Fibroblast of lung (primary cell): Measurements from ENCODE around the gene PRR7.

ENCODE experiments used
- EZH2 ChIP-seq: IDR thresholded peaks from 2 replicates; pipeline ENCODE4 v1.5.1; 2012; ENCODE audit warnings: low read length, control low read depth, mild to moderate bottlenecking; ENCODE audit errors: missing control alignments
- TF ChIP-seq, protein P1 (sequence below), 2 donors: IDR thresholded peaks in 1 of 2; conservative IDR thresholded peaks in 1 of 2; 1 replicate in 1 of 2; 2 replicates in 1 of 2; pipeline ENCODE4 v1.5.1; 2011 to 2012; ENCODE audit warnings: low read length in 2 of 2, control low read depth in 1 of 2, inconsistent platforms in 1 of 2, low read depth in 1 of 2, mild to moderate bottlenecking in 1 of 2

DNA sequence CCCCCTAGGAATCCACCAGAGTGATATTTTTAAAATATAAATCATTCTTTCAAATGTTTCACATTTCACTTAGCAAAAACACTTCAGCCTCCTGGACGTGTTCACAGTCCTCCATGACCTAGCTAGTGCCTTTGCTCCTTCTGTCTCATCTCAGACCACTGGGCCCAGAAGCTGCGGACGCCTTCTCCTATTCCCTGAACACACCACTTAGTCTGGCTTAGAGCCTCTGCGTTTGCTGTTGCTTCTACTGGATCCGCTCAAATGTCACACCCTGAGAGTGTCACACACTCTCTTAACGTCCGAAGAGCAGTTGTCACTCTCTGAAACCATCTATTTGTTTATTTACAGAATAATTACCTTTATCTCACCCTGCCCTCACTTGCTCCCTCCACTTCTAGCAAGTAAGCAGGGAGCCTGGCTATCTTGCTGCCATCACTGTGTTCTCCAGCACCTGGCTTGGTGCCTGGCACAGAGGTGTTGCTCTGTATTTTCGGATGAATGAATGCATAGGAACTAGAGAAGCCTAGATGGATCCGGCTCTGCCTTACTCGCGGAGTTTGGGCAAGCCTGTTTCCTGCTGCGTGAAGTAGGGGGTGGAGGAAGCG is 21.3 kb upstream of the PRR7 start:
- TF ChIP-seq, protein P1, sequence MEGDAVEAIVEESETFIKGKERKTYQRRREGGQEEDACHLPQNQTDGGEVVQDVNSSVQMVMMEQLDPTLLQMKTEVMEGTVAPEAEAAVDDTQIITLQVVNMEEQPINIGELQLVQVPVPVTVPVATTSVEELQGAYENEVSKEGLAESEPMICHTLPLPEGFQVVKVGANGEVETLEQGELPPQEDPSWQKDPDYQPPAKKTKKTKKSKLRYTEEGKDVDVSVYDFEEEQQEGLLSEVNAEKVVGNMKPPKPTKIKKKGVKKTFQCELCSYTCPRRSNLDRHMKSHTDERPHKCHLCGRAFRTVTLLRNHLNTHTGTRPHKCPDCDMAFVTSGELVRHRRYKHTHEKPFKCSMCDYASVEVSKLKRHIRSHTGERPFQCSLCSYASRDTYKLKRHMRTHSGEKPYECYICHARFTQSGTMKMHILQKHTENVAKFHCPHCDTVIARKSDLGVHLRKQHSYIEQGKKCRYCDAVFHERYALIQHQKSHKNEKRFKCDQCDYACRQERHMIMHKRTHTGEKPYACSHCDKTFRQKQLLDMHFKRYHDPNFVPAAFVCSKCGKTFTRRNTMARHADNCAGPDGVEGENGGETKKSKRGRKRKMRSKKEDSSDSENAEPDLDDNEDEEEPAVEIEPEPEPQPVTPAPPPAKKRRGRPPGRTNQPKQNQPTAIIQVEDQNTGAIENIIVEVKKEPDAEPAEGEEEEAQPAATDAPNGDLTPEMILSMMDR (conservative IDR thresholded peaks at IDR 0.05 in 1 of 2, IDR thresholded peaks at IDR 0.05 in 1 of 2; ENCODE audit: low read depth in 1 of 2, low read length in 2 of 2) = no peak
- TF ChIP-seq EZH2 = no peak
